GM15510 (cell line): Measurements from ENCODE around the gene BET1L.
"Not testable (repeated sequence)": the region's sequence is repeated elsewhere in the genome, so short reads cannot be mapped to it uniquely, and the experiment has no call there.

ENCODE experiments used
- POLR2A ChIP-seq: IDR thresholded peaks from 3 replicates; pipeline ENCODE4 v1.6.1; 2011; ENCODE audit warnings: borderline replicate concordance; ENCODE audit not compliant: insufficient read length; ENCODE audit errors: extremely low read depth

BET1L gene

GRCh38 chr11:192674-193128 is 14.5 kb downstream of the BET1L start, which contains the start of gene SCGB1C1:
TSS of gene SCGB1C1 (plus strand) at chr11:193078. CDS start at chr11:193100, 22 bp downstream.
- not testable (repeated sequence) for TF ChIP-seq POLR2A
